GM12878 (cell line): ENCODE data around the gene SKAP1. TPM values are rescaled to one million over a fixed set of nuclear protein-coding genes. Genes with fewer than 3 reads are reported as not detected.

Source experiments
- E4F1 ChIP-seq: fragments of 450-650 bp; IDR thresholded peaks from 2 replicates; pipeline ENCODE4 v1.6.1; 2018; ENCODE audit warnings: borderline replicate concordance, mild to moderate bottlenecking; ENCODE audit not compliant: partially characterized antibody
- ESRRA ChIP-seq: IDR thresholded peaks from 2 replicates; pipeline ENCODE4 v1.6.1; 2012; ENCODE audit warnings: mild to moderate bottlenecking, low read length, improper control_type of control experiment
- JUNB ChIP-seq: IDR thresholded peaks from 2 replicates; pipeline ENCODE4 v1.6.1; 2016; ENCODE audit warnings: antibody characterized with exemption, mild to moderate bottlenecking
- MEF2A ChIP-seq: IDR thresholded peaks from 2 replicates; pipeline ENCODE4 v1.6.1; 2011; ENCODE audit warnings: low read depth, mild to moderate bottlenecking, low read length, moderate library complexity; ENCODE audit not compliant: insufficient read depth
- NR2C2 ChIP-seq: IDR thresholded peaks from 2 replicates; pipeline ENCODE4 v1.6.1; 2011; ENCODE audit warnings: borderline replicate concordance, low read depth; ENCODE audit not compliant: control insufficient read depth, insufficient read length
- PRDM15 ChIP-seq: fragments of 450-650 bp; formaldehyde crosslinking; IDR thresholded peaks from 2 replicates; pipeline ENCODE4 v1.4.0; 2020; ENCODE audit warnings: mild to moderate bottlenecking, moderate library complexity
- SMAD5 ChIP-seq: IDR thresholded peaks from 2 replicates; pipeline ENCODE4 v1.6.1; 2016; ENCODE audit warnings: antibody characterized with exemption, low read depth
- STAT1 ChIP-seq: fragments of 450-650 bp; conservative IDR thresholded peaks from 2 replicates; pipeline ENCODE4 v1.6.1; 2014; ENCODE audit warnings: antibody characterized with exemption, mild to moderate bottlenecking
- TARDBP ChIP-seq: IDR thresholded peaks from 2 replicates; pipeline ENCODE4 v1.6.1; 2016; ENCODE audit warnings: borderline replicate concordance
- TCF12 ChIP-seq: IDR thresholded peaks from 2 replicates; pipeline ENCODE4 v1.6.1; 2011; ENCODE audit warnings: low read depth, mild to moderate bottlenecking, low read length
- ZBED1 ChIP-seq: IDR thresholded peaks from 2 replicates; pipeline ENCODE4 v1.6.1; 2016; ENCODE audit warnings: borderline replicate concordance
- polyA plus RNA-seq, 11 experiments: library from polyadenylated mRNA; depleted of rRNA in 4 of 11; unstranded in 6 of 11; stranded (reverse) in 5 of 11; fragments of >200 nt; fragmentation: Nextera tagmentation in 4 of 11; fragmentation: Illumina TruSeq in 1 of 11; extraction: Ambion mirVana in 4 of 11; extraction: Trizol in 1 of 11; gene quantifications; 1 replicate in 1 of 11; 2 replicates in 10 of 11; pipeline versions ENCODE4 v1.2.1 to v1.2.3, GENCODE V29; 2011 to 2016; ENCODE audit warnings: inconsistent platforms in 2 of 11, missing spikeins in 2 of 11, low read depth in 1 of 11
- total RNA-seq, 4 experiments: library from RNA; depleted of rRNA in 3 of 4; stranded (reverse); fragments of >200 nt in 3 of 4; fragmentation: Illumina TruSeq in 1 of 4; extraction: Trizol in 1 of 4; gene quantifications; 2 replicates each; pipeline versions ENCODE4 v1.2.1 to v1.2.3, GENCODE V29; 2013 to 2021
- TF ChIP-seq, protein P1 (sequence below): fragments of 450-650 bp; IDR thresholded peaks from 2 replicates; pipeline ENCODE4 v1.6.1; 2017; ENCODE audit warnings: mild to moderate bottlenecking, moderate library complexity
- TF ChIP-seq, protein P2 (sequence below): fragments of 450-650 bp; IDR thresholded peaks from 2 replicates; pipeline ENCODE4 v1.6.1; 2017; ENCODE audit warnings: mild to moderate bottlenecking, moderate library complexity
- TF ChIP-seq, protein P3 (sequence below), 3 experiments: IDR thresholded peaks in 2 of 3; conservative IDR thresholded peaks in 1 of 3; 2 replicates each; pipeline ENCODE4 v1.5.1; 2011; ENCODE audit warnings: low read depth in 3 of 3, low read length in 3 of 3, mild to moderate bottlenecking in 3 of 3, control low read depth in 2 of 3, moderate library complexity in 2 of 3, inconsistent platforms in 1 of 3, mixed read lengths in 1 of 3; ENCODE audit not compliant: control insufficient read depth in 2 of 3, insufficient read depth in 1 of 3; ENCODE audit errors: extremely low read depth in 1 of 3

The SKAP1 gene
- total and polyA plus RNA-seq, 10 of the 15 experiments (the other 5 are each of a cell fraction or from before 2014, with no cell fraction given): 17.1 to 97.6 (median 35.9) TPM

GRCh38 chr17:48250949-48251348, 179.1 kb downstream of the SKAP1 start (continued):
- no peak for TF ChIP-seq PRDM15
- TF ChIP-seq STAT1: no peak
- TF ChIP-seq, protein P1, sequence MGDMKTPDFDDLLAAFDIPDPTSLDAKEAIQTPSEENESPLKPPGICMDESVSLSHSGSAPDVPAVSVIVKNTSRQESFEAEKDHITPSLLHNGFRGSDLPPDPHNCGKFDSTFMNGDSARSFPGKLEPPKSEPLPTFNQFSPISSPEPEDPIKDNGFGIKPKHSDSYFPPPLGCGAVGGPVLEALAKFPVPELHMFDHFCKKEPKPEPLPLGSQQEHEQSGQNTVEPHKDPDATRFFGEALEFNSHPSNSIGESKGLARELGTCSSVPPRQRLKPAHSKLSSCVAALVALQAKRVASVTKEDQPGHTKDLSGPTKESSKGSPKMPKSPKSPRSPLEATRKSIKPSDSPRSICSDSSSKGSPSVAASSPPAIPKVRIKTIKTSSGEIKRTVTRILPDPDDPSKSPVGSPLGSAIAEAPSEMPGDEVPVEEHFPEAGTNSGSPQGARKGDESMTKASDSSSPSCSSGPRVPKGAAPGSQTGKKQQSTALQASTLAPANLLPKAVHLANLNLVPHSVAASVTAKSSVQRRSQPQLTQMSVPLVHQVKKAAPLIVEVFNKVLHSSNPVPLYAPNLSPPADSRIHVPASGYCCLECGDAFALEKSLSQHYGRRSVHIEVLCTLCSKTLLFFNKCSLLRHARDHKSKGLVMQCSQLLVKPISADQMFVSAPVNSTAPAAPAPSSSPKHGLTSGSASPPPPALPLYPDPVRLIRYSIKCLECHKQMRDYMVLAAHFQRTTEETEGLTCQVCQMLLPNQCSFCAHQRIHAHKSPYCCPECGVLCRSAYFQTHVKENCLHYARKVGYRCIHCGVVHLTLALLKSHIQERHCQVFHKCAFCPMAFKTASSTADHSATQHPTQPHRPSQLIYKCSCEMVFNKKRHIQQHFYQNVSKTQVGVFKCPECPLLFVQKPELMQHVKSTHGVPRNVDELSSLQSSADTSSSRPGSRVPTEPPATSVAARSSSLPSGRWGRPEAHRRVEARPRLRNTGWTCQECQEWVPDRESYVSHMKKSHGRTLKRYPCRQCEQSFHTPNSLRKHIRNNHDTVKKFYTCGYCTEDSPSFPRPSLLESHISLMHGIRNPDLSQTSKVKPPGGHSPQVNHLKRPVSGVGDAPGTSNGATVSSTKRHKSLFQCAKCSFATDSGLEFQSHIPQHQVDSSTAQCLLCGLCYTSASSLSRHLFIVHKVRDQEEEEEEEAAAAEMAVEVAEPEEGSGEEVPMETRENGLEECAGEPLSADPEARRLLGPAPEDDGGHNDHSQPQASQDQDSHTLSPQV: no peak
- no peak for TF ChIP-seq TARDBP
- TF ChIP-seq, protein P2, sequence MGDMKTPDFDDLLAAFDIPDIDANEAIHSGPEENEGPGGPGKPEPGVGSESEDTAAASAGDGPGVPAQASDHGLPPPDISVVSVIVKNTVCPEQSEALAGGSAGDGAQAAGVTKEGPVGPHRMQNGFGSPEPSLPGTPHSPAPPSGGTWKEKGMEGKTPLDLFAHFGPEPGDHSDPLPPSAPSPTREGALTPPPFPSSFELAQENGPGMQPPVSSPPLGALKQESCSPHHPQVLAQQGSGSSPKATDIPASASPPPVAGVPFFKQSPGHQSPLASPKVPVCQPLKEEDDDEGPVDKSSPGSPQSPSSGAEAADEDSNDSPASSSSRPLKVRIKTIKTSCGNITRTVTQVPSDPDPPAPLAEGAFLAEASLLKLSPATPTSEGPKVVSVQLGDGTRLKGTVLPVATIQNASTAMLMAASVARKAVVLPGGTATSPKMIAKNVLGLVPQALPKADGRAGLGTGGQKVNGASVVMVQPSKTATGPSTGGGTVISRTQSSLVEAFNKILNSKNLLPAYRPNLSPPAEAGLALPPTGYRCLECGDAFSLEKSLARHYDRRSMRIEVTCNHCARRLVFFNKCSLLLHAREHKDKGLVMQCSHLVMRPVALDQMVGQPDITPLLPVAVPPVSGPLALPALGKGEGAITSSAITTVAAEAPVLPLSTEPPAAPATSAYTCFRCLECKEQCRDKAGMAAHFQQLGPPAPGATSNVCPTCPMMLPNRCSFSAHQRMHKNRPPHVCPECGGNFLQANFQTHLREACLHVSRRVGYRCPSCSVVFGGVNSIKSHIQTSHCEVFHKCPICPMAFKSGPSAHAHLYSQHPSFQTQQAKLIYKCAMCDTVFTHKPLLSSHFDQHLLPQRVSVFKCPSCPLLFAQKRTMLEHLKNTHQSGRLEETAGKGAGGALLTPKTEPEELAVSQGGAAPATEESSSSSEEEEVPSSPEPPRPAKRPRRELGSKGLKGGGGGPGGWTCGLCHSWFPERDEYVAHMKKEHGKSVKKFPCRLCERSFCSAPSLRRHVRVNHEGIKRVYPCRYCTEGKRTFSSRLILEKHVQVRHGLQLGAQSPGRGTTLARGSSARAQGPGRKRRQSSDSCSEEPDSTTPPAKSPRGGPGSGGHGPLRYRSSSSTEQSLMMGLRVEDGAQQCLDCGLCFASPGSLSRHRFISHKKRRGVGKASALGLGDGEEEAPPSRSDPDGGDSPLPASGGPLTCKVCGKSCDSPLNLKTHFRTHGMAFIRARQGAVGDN: no peak
- no peak for TF ChIP-seq TCF12
- no peak for TF ChIP-seq E4F1
- TF ChIP-seq NR2C2: no peak
- no peak for TF ChIP-seq ESRRA
- TF ChIP-seq JUNB: no peak
- TF ChIP-seq, protein P3, sequence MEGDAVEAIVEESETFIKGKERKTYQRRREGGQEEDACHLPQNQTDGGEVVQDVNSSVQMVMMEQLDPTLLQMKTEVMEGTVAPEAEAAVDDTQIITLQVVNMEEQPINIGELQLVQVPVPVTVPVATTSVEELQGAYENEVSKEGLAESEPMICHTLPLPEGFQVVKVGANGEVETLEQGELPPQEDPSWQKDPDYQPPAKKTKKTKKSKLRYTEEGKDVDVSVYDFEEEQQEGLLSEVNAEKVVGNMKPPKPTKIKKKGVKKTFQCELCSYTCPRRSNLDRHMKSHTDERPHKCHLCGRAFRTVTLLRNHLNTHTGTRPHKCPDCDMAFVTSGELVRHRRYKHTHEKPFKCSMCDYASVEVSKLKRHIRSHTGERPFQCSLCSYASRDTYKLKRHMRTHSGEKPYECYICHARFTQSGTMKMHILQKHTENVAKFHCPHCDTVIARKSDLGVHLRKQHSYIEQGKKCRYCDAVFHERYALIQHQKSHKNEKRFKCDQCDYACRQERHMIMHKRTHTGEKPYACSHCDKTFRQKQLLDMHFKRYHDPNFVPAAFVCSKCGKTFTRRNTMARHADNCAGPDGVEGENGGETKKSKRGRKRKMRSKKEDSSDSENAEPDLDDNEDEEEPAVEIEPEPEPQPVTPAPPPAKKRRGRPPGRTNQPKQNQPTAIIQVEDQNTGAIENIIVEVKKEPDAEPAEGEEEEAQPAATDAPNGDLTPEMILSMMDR (IDR thresholded peaks at IDR 0.05 in 2 of 3, conservative IDR thresholded peaks at IDR 0.05 in 1 of 3; ENCODE audit: control insufficient read depth in 2 of 3, extremely low read depth in 1 of 3, insufficient read depth in 1 of 3, low read depth in 3 of 3, low read length in 3 of 3): no peak
- TF ChIP-seq SMAD5: no peak
- no peak for TF ChIP-seq MEF2A
- no peak for TF ChIP-seq ZBED1
